NCI-H2227 (cell line): Measurements from ENCODE around the gene SPPL2A.
A peak's percentile ranks its signal among the peaks of the same experiment; 100 is the strongest.

Source experiments
- DNase-seq: peaks from one replicate; lab custom pipeline; 2025; ENCODE audit not compliant: unreplicated experiment; lab: John Stamatoyannopoulos, UW

SPPL2A gene

DNA sequence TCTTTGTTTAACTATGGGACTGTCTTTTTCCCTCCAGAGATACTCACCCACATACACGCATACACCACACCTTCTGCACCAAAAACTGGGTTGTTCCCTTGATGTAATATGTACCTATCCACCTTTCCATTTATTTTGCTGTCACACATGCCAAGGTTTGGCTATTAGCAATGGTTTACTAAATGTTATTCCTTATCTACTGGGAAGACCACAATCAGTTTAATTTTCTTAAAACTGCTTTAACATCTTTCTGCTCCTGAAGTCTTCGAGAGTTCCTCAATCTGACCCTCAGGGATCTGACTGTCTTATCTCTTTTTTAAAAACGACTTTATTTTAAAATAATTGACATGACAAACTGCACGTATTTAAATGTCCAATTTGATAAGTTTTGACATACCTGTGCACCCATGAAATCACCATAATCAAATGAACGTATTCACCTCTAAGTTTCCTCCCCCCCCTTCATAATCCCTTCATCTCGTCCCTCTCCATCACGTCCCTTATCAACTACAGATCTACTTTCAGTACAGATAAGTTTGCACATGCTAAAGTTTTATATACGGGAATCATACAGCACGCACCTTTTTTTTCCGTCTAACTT lies 78.1 kb downstream of the SPPL2A start:
- no peak for DNase-seq

DNA sequence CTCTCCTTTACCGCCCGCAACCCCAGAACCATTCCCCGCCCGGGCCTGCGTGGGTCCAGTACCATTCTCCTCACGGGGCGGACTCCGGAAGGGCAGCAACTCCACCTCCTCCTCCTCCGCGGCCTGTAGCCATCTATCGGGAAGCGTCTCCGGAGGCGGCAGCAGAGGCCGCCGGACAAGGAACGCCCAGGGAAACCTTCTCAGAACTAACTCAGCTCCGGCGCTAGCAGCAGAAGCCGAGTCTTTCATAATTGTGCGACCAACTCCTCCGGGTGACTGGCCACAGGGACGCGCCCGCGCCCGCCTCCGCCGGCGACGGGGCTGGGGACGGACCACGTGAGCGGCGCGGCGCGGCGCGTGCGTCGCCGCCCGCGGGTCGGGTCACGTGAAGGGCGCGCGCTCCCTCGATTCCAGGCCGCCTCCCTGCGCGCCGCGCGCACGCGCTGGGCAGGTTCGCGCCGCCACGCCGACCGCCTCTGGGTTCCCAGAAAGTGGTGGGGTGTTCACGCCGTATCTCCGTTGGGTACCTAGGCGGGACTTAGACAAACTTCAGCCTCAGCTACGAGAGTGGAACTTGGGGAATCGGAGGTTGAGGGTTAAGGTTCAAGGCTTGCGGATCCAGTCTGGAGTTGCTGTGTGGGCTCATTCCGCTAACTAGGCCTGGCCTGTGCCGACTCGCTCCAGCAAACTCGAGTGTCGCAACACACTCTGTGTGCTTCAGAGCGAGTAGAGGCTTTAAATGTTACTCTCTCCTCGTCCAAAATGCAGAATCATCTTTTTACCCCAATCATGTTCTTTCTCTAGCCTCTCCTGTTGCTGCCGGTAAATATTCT lies 78.8 kb downstream of the SPPL2A start, which contains the start of gene TRPM7:
TRPM7 (minus strand) TSS at position 329 of the 833 bp plus-strand sequence; CDS start at position 65, 264 bp downstream.
- DNase-seq = peak; percentile 91

DNA sequence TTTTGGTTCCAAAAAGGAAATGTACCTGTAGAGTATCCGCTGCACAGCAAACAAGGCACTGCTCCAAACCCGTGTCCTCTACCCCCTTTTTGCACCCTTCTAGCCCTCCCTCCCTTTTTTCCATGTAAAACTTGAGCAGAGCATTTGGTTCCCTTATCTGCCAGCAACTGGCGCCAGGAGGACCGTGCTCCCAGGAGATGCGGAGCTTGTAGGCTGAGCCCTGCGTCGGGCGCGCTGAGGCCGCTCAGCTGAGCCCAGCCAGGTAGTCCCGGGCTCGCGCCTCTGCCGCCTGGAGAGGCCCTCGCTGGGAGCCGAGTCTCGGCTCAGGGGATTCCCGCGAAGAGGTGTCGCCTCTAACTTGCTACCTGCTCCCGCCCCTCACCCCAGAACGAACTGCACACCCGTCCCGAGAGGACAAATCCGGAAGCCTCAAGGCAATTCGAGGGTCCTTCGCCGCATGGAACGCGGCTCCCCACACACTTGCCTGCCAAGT lies 79.5 kb downstream of the SPPL2A start:
- peak; percentile 63 for DNase-seq

DNA sequence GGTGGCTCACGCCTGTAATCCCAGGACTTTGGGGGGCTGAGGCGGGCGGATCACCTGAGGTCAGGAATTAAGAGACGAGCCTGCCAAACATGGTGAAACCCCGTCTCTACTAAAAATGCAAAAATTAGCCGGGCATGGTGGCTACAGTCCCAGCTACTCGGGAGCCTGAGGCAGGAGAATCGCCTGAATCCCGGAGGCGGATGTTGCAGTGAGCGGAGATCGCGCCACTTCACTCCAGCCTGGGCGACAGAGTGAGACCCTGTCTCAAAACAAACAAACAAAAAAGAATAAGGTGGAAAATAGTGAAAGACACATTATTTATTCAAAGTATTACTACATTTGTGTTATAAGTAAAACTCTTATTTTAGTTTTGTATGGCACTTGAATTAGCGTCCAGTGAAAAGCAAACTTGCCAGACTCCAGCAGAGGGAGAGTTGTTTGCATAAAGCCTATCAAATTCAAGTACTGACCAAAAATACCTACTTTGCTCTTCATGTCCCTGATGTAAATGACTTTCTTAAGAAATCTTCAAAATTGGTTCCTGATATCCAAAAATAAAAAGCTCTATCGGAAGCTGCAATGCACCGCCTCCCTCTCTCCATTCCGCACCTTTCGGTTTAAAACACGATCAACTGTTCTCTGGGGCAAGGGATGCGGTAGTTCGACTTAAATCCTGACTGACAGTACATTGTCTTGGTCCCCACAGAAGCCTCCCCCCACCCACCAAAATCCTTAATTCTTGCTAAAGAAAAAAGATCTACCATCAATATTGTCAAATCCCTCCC lies 80.1 kb downstream of the SPPL2A start:
- DNase-seq = no peak

GRCh38 chr15:50681467-50681866 lies 84.0 kb downstream of the SPPL2A start:
- DNase-seq = no peak

DNA sequence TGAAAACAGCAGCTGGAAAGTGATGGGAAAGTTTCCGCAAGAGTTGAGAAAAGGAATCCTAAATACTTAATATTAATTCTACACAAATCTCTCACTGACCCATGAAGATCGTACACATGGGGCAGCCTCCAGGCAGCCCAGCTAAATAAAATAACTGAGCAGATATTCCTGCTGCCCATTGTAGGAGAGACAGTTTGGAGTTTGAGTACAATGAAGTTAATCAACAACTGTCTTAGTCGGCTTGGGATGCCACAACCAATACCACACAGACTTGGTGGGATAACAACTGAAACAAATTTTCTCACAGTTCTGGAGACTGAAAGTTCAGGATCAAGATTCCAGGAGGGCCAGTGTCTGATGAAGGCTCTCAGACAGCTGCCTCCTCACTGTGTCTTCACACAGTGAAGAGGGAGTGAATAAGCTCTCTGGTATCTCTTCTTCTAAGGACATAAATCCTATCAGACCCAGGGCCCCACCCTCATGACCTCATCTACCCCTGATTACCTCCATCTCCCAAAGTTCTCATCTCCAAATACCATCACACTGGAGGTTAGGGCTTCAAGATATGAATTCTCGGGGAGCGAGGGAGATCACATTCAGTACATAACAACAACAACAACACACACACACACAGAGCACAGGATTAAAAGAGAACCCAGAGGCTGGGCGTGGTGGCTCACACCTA lies 88.6 kb downstream of the SPPL2A start:
- DNase-seq = no peak

DNA sequence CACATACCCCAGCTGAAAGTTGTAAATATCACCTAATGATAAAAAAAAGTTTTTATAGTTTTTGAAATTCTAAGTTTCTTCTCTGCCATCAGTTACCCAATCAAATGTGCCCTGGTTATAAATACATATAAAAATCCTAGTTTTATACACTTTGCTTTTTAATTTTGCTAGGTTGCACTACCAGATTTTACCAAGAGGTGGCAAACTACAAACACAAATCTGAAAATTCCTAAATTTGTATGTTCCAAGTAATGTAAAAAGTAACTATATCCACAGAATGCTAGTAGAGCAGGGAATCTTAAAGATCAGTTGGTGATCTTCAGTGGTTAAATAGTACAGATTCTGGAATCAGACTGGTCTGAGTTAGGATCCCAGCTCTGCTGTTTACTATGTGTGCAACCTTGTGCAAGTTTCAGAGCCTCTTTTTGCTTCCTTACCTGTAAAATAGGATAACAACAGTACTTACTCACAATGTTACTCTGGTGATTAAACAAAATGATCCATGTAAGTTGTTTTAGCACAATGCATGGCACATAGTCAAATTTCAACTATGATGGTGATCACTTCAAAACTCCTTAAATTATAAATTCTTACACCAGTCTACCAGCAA lies 89.9 kb downstream of the SPPL2A start:
- peak; percentile 5 for DNase-seq

DNA sequence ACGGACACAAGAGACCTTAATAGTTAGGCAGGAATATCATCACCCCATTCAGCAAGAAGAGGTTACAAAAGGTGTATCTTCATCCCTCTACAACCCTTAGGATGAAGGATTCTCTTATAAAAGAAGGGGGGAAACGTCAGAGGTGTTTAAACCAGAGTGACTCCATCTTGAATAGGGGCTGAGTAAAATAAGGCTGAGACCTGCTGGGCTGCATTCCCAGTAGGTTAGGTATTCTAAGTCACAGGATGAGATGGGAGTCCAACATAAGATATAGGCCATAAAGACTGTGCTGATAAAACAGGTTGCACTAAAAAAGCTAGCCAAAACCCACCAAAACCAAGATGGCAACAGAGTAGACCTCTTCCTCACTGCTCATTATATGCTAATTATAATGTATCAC lies 95.4 kb downstream of the SPPL2A start:
- DNase-seq = no peak

DNA sequence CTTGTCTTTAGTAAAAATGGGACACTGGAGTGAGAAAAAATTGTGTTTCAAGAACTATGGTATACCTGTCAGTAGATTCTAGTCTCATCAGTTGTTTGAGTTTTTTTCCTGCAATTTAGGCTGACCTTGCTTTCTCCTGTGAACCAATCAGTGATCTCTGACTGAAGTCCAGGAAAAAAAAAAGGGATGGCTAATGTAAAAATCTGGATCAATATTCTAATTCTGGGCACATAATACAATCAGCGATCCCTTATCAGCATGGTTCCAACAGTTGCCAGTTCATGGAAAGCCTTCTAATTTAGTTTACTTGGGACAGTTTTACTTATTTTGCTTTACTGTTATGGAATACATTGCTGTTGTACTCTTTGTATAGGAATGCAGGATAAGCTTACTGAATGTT lies 95.9 kb downstream of the SPPL2A start:
- no peak for DNase-seq

- no peak for DNase-seq
These were observed 99.6 kb downstream of the SPPL2A start for GRCh38 chr15:50665938-50666337.

DNA sequence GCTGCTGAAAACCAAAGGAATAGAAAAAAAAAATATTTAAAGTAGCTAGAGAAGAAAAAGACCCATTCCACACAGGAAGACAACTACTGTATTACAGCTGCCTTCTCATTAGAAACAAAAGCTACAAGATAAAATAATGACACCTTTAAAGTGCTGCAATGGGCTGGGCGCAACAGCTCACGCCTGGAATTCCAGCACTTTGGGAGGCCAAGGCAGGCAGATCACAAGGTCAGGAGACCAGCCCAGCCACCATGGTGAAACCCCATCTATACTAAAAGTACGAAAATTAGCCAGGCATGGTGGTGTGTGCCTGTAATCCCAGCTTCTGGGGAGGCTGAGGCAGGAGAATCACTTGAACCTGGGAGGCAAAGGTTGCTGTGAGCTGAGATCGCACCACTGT lies 110.0 kb downstream of the SPPL2A start:
- DNase-seq = no peak

- DNase-seq = no peak
These were observed 112.3 kb downstream of the SPPL2A start for GRCh38 chr15:50653156-50653743.

- no peak for DNase-seq
These were observed 112.8 kb downstream of the SPPL2A start for GRCh38 chr15:50652671-50653070.
